Measurements from ENCODE around the gene SLC43A1. TPM values are rescaled to one million over a fixed set of nuclear protein-coding genes. Genes with fewer than 3 reads are reported as not detected.
A peak's percentile ranks its signal among the peaks of the same experiment; 100 is the strongest.

The SLC43A1 gene
- total RNA-seq, 6 experiments from 2014 or later, result 38.9 to 173 (median 106) TPM

DNA sequence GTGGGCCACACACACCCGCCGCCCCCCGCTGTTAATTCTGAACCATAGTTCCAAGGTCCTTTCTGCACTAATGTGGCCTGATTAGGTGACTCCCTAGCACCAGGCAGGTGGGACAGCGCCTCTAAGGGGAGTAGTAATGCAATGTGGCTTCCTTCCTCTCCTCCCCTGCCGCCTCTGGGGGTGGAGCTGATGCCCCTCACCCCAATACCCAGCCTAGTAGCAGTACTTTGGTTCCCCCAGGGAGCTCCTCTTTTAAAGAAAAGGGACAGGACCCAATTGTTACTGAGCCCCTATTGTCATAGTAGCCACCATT lies 40.7 kb downstream of the SLC43A1 start:
- intact Hi-C loops (cut with DNase I), result loop anchor here in 1 of 2 donors (10.0 kb wide), 1 partner anchor 50 kb away; no protein-coding TSS in a partner anchor
- WGBS (ENCODE audit: insufficient coverage, low coverage, low lambda C conversion rate, missing lambda C conversion rate), result 80% methylated on average over 1 of the region's 5 CpGs
- no peak for DNase-seq
- no peaks in the 10 kb centered on the region for H3K27me3 ChIP-seq
- no peak overlapping the region for H3K4me3 ChIP-seq
- no peaks in the 10 kb centered on the region for H3K9me3 ChIP-seq
- no peak overlapping the region for H3K27ac ChIP-seq
- ATAC-seq, result no peak
- TF ChIP-seq, protein P1, sequence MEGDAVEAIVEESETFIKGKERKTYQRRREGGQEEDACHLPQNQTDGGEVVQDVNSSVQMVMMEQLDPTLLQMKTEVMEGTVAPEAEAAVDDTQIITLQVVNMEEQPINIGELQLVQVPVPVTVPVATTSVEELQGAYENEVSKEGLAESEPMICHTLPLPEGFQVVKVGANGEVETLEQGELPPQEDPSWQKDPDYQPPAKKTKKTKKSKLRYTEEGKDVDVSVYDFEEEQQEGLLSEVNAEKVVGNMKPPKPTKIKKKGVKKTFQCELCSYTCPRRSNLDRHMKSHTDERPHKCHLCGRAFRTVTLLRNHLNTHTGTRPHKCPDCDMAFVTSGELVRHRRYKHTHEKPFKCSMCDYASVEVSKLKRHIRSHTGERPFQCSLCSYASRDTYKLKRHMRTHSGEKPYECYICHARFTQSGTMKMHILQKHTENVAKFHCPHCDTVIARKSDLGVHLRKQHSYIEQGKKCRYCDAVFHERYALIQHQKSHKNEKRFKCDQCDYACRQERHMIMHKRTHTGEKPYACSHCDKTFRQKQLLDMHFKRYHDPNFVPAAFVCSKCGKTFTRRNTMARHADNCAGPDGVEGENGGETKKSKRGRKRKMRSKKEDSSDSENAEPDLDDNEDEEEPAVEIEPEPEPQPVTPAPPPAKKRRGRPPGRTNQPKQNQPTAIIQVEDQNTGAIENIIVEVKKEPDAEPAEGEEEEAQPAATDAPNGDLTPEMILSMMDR (IDR thresholded peaks at IDR 0.05), result no peak
- H3K36me3 ChIP-seq, result peaks cover 0 to 1% (median 0%) of the 10 kb centered on the region in 4 donors
- H3K4me1 ChIP-seq, result peaks cover 0 to 28% (median 13%) of the 10 kb centered on the region in 4 donors

DNA sequence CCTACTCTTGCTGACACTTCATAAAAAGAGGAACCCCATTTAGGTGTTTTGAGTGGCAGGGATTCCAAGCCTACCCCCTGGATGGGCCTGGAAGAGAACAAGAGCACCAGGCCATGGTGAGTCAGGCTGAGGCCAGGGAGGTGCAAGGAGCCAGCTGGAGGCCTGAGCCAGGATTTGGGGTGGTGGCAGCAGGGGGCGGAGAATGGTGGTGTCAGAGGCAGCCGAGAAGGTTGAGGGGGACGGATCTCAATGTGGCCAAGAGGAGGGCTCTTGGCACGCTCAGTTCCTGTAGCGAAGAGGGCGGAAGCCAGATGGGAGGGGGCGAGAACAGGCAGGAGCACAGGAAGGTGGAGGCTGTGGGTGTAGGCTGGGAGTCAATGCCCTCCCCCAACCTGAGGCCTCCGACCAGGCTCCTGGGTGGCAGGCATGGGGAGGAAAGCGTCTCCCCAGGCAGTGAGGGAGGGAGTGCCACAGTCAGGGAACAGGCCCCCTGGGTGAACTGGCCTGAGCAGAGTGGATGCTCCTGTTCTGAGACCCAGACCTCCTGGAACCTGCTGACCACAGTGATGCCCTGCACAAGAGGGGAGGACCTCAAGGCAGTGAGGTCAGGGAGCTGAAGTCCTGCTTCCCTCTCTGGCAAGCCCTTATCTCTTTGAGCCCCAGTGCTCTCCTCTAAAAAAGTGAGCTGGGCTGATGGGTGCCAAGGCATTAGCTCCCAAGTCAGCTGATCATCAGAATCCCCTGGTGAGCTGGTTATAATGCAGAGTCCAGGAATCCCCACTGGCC lies 41.3 kb downstream of the SLC43A1 start:
- ATAC-seq (no peak), DNase-seq (peak in 1 of 3 donors; percentile 52)
- peaks cover 0 to 26% (median 12%) of the 10 kb centered on the region in 4 donors for H3K4me1 ChIP-seq
- intact Hi-C loops (cut with DNase I), result loop anchor here in 1 of 2 donors (10.0 kb wide), 1 partner anchor 51 kb away; no protein-coding TSS in a partner anchor
- no peak overlapping the region for H3K27ac ChIP-seq
- H3K4me3 ChIP-seq, result no peak overlapping the region
- H3K27me3 ChIP-seq, result no peaks in the 10 kb centered on the region
- no peaks in the 10 kb centered on the region for H3K9me3 ChIP-seq
- TF ChIP-seq, protein P1 (IDR thresholded peaks at IDR 0.05), result no peak
- TF ChIP-seq POLR2A (IDR thresholded peaks at IDR 0.05), result no peak
- peaks cover 0 to 5% (median 0%) of the 10 kb centered on the region in 4 donors for H3K36me3 ChIP-seq
- WGBS (ENCODE audit: insufficient coverage, low coverage, low lambda C conversion rate, missing lambda C conversion rate), result 80% methylated on average over 7 of the region's 9 CpGs

DNA sequence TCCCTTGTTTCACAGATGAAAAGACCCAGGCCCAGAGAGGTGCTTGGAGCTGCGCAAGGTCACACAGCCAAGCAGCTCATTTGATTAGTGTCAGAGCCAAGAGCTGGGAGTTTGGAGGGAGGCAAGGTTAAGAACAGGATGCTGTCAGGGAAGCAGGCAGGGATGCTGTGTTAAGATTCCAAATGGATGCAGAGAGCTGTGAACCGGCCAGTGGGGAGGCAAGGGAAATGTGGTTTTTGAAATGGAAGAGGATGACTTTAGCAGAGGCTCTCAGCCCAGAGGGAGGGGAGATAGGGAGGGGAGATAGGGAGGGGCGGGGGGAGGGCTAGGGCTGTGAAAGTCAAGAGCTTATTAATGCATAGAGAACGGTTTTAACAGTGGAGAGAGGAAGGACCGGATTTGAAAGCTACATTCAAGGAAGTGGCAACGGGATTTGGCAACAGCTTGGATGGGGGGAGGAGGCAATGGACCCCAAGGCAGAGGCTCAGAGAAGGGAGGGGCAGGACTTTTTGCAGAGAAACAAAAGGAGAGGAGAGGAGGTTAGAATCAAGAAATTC lies 42.1 kb downstream of the SLC43A1 start:
- no peak overlapping the region for H3K27ac ChIP-seq
- H3K4me1 ChIP-seq, result peaks cover 0 to 26% (median 12%) of the 10 kb centered on the region in 4 donors
- H3K9me3 ChIP-seq, result no peaks in the 10 kb centered on the region
- ATAC-seq (no peak), DNase-seq (no peak)
- no peaks in the 10 kb centered on the region for H3K27me3 ChIP-seq
- intact Hi-C loops (cut with DNase I), result loop anchor here in 1 of 2 donors (10.0 kb wide), 1 partner anchor 51 kb away; no protein-coding TSS in a partner anchor
- peaks cover 0 to 5% (median 0%) of the 10 kb centered on the region in 4 donors for H3K36me3 ChIP-seq
- WGBS (ENCODE audit: insufficient coverage, low coverage, low lambda C conversion rate, missing lambda C conversion rate), result 61% methylated on average over 6 of the region's 6 CpGs
- H3K4me3 ChIP-seq, result no peak overlapping the region
- no peak for TF ChIP-seq POLR2A (IDR thresholded peaks at IDR 0.05)
- TF ChIP-seq, protein P1 (IDR thresholded peaks at IDR 0.05), result no peak

DNA sequence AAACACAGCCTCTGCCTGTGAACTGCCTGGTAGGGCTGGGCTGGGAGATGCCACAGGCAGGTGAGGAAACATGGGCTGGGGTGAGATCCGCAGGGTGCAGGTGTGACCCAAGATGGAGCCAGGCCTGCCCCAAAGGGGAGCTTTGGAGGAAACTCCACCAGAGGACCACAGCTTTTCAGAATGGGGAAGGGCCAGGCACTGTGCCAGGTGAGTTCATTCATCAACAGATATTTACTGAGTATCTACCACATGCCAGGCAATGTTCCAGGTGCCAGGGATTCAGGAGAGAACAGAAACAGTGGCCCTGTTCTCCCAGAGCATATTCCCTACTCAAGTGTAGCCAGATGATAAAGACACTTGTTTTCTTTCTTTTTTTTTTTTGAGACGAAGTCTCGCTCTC lies 44.0 kb downstream of the SLC43A1 start:
- H3K4me1 ChIP-seq, result peaks cover 0 to 13% (median 4%) of the 10 kb centered on the region in 4 donors
- ATAC-seq (peak; percentile 5 to 49 (median 14)), DNase-seq (peak; percentile 64 to 79 (median 75))
- H3K4me3 ChIP-seq, result no peak overlapping the region
- no peaks in the 10 kb centered on the region for H3K9me3 ChIP-seq
- peaks cover 0 to 5% (median 0%) of the 10 kb centered on the region in 4 donors for H3K36me3 ChIP-seq
- no peak overlapping the region for H3K27ac ChIP-seq
- no peak for TF ChIP-seq POLR2A (IDR thresholded peaks at IDR 0.05)
- TF ChIP-seq, protein P1 (IDR thresholded peaks at IDR 0.05), result no peak
- WGBS (ENCODE audit: insufficient coverage, low coverage, low lambda C conversion rate, missing lambda C conversion rate), result no CpG with 5 or more reads among the region's 3 CpGs
- no peaks in the 10 kb centered on the region for H3K27me3 ChIP-seq
- intact Hi-C loops (cut with DNase I), result loop anchor here in 1 of 2 donors (10.0 kb wide), 1 partner anchor 53 kb away; no protein-coding TSS in a partner anchor
